A673 (cell line): ENCODE measurements around the gene EXOC3L1. TPM values are rescaled to one million over a fixed set of nuclear protein-coding genes. Genes with fewer than 3 reads are reported as not detected.

Experiments used
- BruUV-seq: library from RNA; stranded (reverse); fragments of 400-500 nt; replicated peaks from 2 replicates; lab custom pipeline; 2021; lab: Mats Ljungman, UMichigan
- CTCF ChIA-PET: fragments of 300-600 bp; sonication (Branson Sonifier 250); formaldehyde crosslinking; loops from one replicate; lab custom pipeline; 2022; ENCODE audit warnings: antibody characterized with exemption; lab: Charles Lee
- POLR2A ChIA-PET: fragments of 300-600 bp; sonication (Branson Sonifier 250); formaldehyde crosslinking; loops from one replicate; lab custom pipeline; 2022; ENCODE audit warnings: antibody characterized with exemption; ENCODE audit not compliant: low non-redundant PET; lab: Charles Lee
- DNase-seq: peaks from one replicate; pipeline ENCODE4 v3.0.0-alpha.2; 2015; ENCODE audit warnings: low spot score
- H3K27ac ChIP-seq: fragments of 200-600 bp; sonication (generic); 2 replicates; pipeline ENCODE4 v1.5.1; 2016; ENCODE audit warnings: mixed run types, low read depth, mild to moderate bottlenecking, mixed read lengths, antibody characterized with exemption, low read length; ENCODE audit not compliant: poor library complexity, severe bottlenecking
- H3K27me3 ChIP-seq: fragments of 200-600 bp; sonication (generic); replicated peaks from 2 replicates; pipeline ENCODE4 v1.6.1; 2017; ENCODE audit warnings: mixed run types, low read depth, mild to moderate bottlenecking, mixed read lengths, antibody characterized with exemption, low read length; ENCODE audit not compliant: insufficient read depth, poor library complexity
- H3K36me3 ChIP-seq: fragments of 200-600 bp; sonication (generic); 2 replicates; pipeline ENCODE4 v1.6.1; 2016; ENCODE audit warnings: mixed run types, mild to moderate bottlenecking, mixed read lengths, antibody characterized with exemption, low read length; ENCODE audit not compliant: insufficient read depth, poor library complexity, severe bottlenecking
- H3K4me1 ChIP-seq: fragments of 200-600 bp; sonication (generic); 2 replicates; pipeline ENCODE4 v1.6.1; 2017; ENCODE audit warnings: mixed run types, mild to moderate bottlenecking, mixed read lengths, antibody characterized with exemption, low read length; ENCODE audit not compliant: insufficient read depth, poor library complexity, severe bottlenecking
- H3K4me3 ChIP-seq: fragments of 200-600 bp; sonication (generic); 2 replicates; pipeline ENCODE4 v1.5.1; 2016; ENCODE audit warnings: low read depth, mixed run types, mild to moderate bottlenecking, mixed read lengths, low read length; ENCODE audit not compliant: poor library complexity, severe bottlenecking
- H3K9me3 ChIP-seq: fragments of 200-600 bp; sonication (generic); 2 replicates; pipeline ENCODE4 v1.6.1; 2016; ENCODE audit warnings: mixed run types, low read depth, mild to moderate bottlenecking, mixed read lengths, antibody characterized with exemption, low read length; ENCODE audit not compliant: poor library complexity, severe bottlenecking
- EZH2 ChIP-seq: fragments of 200-600 bp; sonication (generic); IDR thresholded peaks from 2 replicates; pipeline ENCODE4 v1.6.1; 2017; ENCODE audit warnings: borderline replicate concordance, low read depth, mild to moderate bottlenecking, mixed read lengths, antibody characterized with exemption, low read length; ENCODE audit not compliant: poor library complexity, severe bottlenecking
- intact Hi-C: fragments of 100-400 bp; cut with micrococcal nuclease; formaldehyde crosslinking; loops from one replicate; pipeline ENCODE4 v1.10.0; 2022; ENCODE audit not compliant: unreplicated experiment
- total RNA-seq: library from RNA; stranded (reverse); gene quantifications from 2 replicates; pipeline ENCODE4 v1.2.3, GENCODE V29; 2021
- TF ChIP-seq, protein P1 (sequence below): fragments of 300-800, 200-600 bp; sonication (generic); conservative IDR thresholded peaks from 2 replicates; pipeline ENCODE4 v1.5.1; 2017; ENCODE audit warnings: low read depth, mild to moderate bottlenecking, antibody characterized with exemption, low read length, moderate library complexity, mixed read lengths

EXOC3L1 gene
- total RNA-seq, 1 experiment from 2014 or later, result 0.32 TPM

DNA sequence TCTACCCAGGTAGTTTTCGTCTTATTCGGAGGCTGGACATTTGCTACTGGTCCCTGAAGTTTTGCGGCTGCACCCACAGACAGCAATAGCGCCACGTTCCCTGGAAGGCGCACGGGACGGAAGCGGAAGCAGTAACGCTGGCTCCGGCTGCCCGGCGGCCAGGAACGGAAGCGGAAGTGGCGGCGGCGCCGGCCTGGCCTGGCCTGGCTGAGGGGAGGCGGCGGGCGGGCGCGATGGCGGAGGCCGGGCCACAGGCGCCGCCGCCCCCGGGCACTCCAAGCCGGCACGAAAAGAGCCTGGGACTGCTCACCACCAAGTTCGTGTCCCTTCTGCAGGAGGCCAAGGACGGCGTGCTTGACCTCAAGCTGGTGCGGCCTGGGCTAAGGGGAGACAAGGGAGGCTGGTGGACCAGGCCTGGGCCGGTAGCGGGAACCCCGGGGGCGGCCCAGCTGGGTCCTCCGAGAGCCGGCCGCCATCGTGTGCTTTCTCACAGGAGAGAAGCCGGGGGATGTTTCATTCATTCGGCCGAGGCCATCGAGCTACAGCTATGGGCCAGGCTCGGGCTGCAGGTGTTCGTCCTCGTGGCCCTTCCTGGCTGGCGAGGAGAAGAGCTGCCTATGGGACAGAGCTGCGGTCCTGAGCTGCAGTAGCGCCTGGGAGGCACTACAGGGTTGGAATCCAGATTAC lies 2.2 kb upstream of the EXOC3L1 start, which contains the start of gene E2F4:
TSS of gene E2F4 (plus strand) at position 161 of the 687 bp plus-strand sequence. CDS start at position 234, 73 bp downstream.
- POLR2A ChIA-PET, result no interaction called here
- CTCF ChIA-PET, result interaction anchor here (0.6 kb wide), 1 partner anchor 135 kb away, joined by 3 read pairs; the partner anchor contains the start of genes KCTD19 and LRRC36
- peaks cover 18% of the 10 kb centered on the region for H3K4me1 ChIP-seq
- H3K36me3 ChIP-seq, result peaks cover 39% of the 10 kb centered on the region
- BruUV-seq, result TSS peak; percentile 58
- no peaks in the 10 kb centered on the region for H3K9me3 ChIP-seq
- intact Hi-C loops, result no loop called here
- H3K4me3 ChIP-seq, result peak within 1 kb of the TSS; percentile 98
- no peaks in the 10 kb centered on the region for H3K27me3 ChIP-seq
- TF ChIP-seq EZH2, result no peak
- TF ChIP-seq, protein P1, sequence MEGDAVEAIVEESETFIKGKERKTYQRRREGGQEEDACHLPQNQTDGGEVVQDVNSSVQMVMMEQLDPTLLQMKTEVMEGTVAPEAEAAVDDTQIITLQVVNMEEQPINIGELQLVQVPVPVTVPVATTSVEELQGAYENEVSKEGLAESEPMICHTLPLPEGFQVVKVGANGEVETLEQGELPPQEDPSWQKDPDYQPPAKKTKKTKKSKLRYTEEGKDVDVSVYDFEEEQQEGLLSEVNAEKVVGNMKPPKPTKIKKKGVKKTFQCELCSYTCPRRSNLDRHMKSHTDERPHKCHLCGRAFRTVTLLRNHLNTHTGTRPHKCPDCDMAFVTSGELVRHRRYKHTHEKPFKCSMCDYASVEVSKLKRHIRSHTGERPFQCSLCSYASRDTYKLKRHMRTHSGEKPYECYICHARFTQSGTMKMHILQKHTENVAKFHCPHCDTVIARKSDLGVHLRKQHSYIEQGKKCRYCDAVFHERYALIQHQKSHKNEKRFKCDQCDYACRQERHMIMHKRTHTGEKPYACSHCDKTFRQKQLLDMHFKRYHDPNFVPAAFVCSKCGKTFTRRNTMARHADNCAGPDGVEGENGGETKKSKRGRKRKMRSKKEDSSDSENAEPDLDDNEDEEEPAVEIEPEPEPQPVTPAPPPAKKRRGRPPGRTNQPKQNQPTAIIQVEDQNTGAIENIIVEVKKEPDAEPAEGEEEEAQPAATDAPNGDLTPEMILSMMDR, result no peak
- peak; percentile 95 for DNase-seq
- H3K27ac ChIP-seq, result peak within 1 kb of the TSS; percentile 85

DNA sequence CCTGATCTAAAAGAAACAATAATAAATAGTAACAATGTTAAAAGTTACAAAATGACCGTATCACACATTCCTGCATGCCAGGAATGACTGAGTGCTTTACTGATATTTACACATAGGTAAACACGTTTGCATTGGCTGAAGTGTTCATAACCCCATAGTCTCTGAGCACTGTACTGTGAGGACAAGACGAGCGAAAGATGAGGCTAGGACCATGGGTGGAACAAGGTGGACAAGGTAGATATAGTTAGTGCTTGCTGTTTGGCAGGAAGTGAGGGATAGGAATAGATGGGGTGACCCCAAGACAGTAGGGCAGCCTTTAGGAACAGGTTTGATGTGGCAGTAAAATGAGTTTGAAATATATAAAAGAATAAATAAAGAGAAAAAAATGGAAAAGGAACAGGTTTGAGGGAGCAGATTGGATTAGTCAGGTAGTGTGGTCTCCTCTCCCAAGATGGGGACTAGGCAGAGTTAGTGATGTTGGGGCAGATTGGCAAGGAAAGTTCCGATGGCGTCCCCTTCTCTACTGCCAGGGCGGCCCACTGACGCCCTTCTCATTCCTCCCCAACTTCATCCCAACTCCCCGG lies 1.6 kb upstream of the EXOC3L1 start:
- CTCF ChIA-PET, result no interaction called here
- POLR2A ChIA-PET, result no interaction called here
- no TSS peak for BruUV-seq
- DNase-seq, result no peak
- Histone ChIP-seq H3K4me3 (peak overlapping the region; percentile 98), H3K27me3 (no peaks in the 10 kb centered on the region), H3K27ac (peak overlapping the region; percentile 85), H3K9me3 (no peaks in the 10 kb centered on the region), H3K4me1 (peaks cover 18% of the 10 kb centered on the region), H3K36me3 (peaks cover 33% of the 10 kb centered on the region)
- intact Hi-C loops, result no loop called here
- TF ChIP-seq, protein P1, result no peak
- no peak for TF ChIP-seq EZH2

DNA sequence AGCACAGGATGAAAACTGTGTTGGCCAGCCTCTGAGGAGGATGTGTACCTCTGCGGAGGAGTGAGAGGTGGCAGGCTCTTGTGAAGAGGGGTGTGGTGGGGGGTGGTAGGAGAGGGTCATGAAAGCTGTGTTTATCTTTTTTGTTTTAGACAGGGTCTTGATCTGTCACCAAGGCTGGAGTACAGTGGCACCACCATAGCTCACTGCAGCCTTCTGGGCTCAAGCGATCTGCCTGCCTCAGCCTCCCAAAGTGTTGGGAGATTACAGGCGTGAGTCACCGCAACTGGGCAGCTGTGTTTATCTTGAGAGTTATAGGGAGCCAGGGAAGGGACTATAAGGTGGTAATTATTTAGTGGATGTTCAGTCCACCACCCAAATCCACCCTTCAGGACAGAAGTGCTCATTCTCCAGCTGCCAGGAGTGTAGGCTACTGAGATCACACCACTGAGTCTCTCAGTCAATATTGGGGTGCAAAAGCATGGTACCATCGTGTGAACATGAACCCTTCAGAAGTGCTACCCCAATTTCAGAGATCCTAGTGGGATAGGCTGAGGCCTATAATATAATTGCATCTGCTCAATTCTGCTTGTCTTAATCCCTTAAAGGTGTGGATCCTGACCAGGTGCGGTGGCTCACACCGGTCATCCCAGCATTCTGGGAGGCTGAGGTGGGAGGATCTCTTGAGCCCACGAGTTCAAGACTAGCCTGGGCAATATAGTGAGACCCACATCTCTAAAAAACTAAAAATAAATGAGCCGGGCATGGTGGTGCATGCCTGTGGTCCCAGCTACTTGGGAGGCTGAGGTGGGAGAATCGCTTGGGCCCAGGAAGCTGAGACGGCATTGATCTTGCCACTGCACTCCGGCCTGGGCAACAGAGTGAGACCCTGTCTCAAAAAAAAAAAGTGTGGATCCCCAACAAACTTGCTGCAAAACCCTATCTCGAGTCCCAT lies 788 bp upstream of the EXOC3L1 start:
- Histone ChIP-seq H3K9me3 (no peaks in the 10 kb centered on the region), H3K4me3 (no peak overlapping the region), H3K27ac (no peak overlapping the region), H3K27me3 (no peaks in the 10 kb centered on the region), H3K36me3 (peaks cover 25% of the 10 kb centered on the region), H3K4me1 (peaks cover 18% of the 10 kb centered on the region)
- no TSS peak for BruUV-seq
- POLR2A ChIA-PET, result no interaction called here
- CTCF ChIA-PET, result no interaction called here
- TF ChIP-seq, protein P1, result no peak
- TF ChIP-seq EZH2, result no peak
- no peak for DNase-seq
- intact Hi-C loops, result no loop called here
